GM21717 (cell line): ENCODE results near the gene TEPSIN.

Experiments used
- ATAC-seq: cut with Tn5 transposase; IDR thresholded peaks from one replicate; pipeline ENCODE4 v1.9.1; 2021; ENCODE audit warnings: mild to moderate bottlenecking, moderate library complexity; ENCODE audit not compliant: unreplicated experiment

TEPSIN gene

GRCh38 chr17:81187586-81188490 lies 51.0 kb downstream of the TEPSIN start:
- ATAC-seq: no peak

GRCh38 chr17:81187120-81187519 lies 51.7 kb downstream of the TEPSIN start:
- ATAC-seq: no peak

GRCh38 chr17:81186203-81186602 lies 52.7 kb downstream of the TEPSIN start:
- ATAC-seq: no peak

DNA sequence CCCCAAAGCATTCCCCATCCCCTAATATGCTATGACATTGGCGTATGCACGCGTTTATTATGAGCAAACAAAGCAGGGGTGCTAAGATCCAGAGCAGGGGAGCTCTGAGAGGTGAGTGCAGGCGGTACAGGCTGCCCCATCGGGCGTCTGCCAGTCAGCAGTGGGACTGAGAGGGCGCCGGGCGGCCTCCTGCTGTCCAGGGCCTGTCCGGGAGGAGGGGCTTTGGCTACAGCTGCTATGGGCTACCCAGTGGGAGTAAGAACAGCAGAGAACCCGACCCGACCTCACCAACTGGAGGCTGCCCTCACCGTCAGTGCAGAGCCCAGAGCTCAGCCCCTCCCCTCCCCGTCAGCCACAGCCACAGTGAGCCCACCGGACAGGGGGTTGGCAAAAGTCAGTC lies 54.3 kb downstream of the TEPSIN start:
- ATAC-seq: no peak

DNA sequence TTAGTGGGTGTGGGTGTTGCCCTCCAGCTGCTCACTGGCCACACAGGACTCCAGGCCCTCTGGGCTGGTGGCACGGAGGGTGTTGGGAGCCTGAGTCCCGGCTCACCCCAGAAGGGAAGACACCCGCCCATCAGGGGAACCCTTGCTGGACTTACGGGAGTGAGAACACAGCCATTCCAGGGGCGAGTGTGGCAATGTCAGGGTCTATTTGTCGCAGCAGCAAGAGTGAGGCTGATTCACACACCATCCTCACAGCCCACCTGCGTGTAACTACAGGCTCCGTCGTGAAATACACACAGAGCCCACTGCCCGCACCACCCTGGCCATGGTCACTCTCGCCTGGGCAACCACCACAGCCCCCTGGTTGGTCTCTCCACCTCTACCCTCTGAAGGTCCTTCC lies 55.0 kb downstream of the TEPSIN start:
- ATAC-seq: no peak

DNA sequence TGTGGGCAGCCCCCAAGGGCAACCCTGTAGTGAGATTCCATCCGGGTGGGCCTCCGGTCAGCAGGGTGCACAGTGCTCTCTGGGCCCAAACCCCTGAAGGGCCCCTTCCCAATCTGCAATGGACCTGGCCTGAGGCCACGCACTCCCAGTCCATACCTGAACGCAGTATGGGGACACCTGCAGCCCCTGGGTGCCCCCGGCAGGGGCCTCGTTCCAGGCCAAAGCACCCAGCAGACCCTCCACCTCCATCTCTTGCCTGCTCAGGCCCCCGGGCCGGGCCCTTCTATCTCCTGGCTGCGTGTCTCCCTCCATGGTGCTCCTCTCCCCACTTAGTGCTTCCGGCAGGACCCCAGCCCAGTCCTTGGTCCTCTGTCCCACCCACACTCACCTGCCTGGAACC lies 55.5 kb downstream of the TEPSIN start:
- ATAC-seq: no peak

GRCh38 chr17:81182596-81182995 lies 56.3 kb downstream of the TEPSIN start:
- no peak for ATAC-seq

DNA sequence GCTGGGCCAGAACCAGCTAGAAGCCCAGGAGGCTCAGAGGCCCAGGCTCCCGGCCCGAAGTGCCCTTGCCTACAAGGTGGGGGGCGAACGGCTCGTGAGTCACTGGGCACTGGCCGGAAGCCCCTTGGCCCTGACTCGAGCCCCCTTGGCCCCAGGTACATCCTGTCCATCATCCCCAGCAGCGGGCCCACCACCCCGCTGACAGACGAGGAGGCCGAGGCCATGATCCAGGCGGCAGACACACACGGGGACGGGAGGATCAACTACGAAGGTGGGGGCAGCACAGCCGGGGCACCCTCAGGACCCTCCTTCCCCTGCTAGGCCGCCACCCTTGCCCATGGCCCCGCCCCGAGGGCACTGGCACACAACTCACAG lies 57.1 kb downstream of the TEPSIN start:
- no peak for ATAC-seq

- no peak for ATAC-seq
Observed at GRCh38 chr17:81180836-81181810, 57.7 kb downstream of the TEPSIN start.

DNA sequence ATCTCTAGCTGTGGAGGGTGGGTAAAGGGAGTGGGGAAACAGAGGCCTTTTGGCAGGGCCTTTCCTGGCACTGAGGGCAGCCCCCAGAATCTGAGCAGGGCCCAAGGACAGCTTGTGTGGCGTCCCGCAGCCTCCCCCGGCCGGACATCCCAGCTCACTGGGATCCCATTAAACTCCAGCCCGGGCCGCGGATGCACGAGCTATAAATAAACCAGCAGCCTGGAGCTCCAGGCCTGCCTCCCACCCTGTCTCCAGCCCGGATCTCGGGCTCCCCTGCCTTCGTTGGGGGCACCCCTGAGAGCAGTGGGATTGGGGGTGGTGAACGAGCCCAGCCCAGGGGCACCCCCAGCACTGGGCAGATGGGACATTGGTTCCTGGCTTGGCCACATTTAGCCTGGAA lies 59.0 kb downstream of the TEPSIN start:
- ATAC-seq: no peak

- ATAC-seq: no peak
Observed at GRCh38 chr17:81179220-81179619, 59.6 kb downstream of the TEPSIN start.
